Liver (tissue), 9 donors: ENCODE measurements around the gene MYO3B. TPM values are rescaled to one million over a fixed set of nuclear protein-coding genes. Genes with fewer than 3 reads are reported as not detected.

ENCODE experiments used
- DNase-seq: peaks from one replicate; pipeline ENCODE4 v3.0.0-alpha.2; 2017; ENCODE audit warnings: low spot score
- H3K27ac ChIP-seq, 2 donors: one replicate each; pipeline ENCODE4 v1.7.0; 2013; ENCODE audit warnings: inconsistent platforms in 2 of 2, low read length in 2 of 2, control low read depth in 1 of 2, low read depth in 1 of 2, mild to moderate bottlenecking in 1 of 2
- H3K27me3 ChIP-seq, 4 donors: one replicate each; pipeline versions ENCODE4 v1.6.1 to v1.7.0; 2013; ENCODE audit warnings: low read length in 3 of 4, inconsistent platforms in 1 of 4, mild to moderate bottlenecking in 1 of 4, moderate library complexity in 1 of 4; ENCODE audit not compliant: control insufficient read depth in 4 of 4, insufficient read depth in 4 of 4
- H3K36me3 ChIP-seq, 4 donors: one replicate each; pipeline versions ENCODE4 v1.6.1 to v1.7.0; 2013; ENCODE audit warnings: low read length in 3 of 4, mild to moderate bottlenecking in 3 of 4, low read depth in 1 of 4, moderate library complexity in 1 of 4; ENCODE audit not compliant: control insufficient read depth in 4 of 4, insufficient read depth in 3 of 4
- H3K4me1 ChIP-seq, 4 donors: one replicate each; pipeline versions ENCODE4 v1.6.1 to v1.7.0; 2013; ENCODE audit warnings: low read length in 3 of 4, mild to moderate bottlenecking in 3 of 4, moderate library complexity in 1 of 4; ENCODE audit not compliant: control insufficient read depth in 4 of 4, insufficient read depth in 4 of 4
- H3K4me3 ChIP-seq, 3 donors: one replicate each; pipeline versions ENCODE4 v1.6.1 to v1.7.0; 2013; ENCODE audit warnings: low read length in 3 of 3, control low read depth in 1 of 3, low read depth in 1 of 3, mild to moderate bottlenecking in 1 of 3
- H3K9ac ChIP-seq, 2 donors: one replicate each; pipeline ENCODE4 v1.7.0; 2013; ENCODE audit warnings: low read length in 2 of 2, mild to moderate bottlenecking in 2 of 2, moderate library complexity in 2 of 2, control low read depth in 1 of 2, low read depth in 1 of 2
- H3K9me3 ChIP-seq, 4 donors: one replicate each; pipeline versions ENCODE4 v1.6.1 to v1.7.0; 2013; ENCODE audit warnings: low read length in 3 of 4; ENCODE audit not compliant: control insufficient read depth in 4 of 4
- ATF3 ChIP-seq: IDR thresholded peaks from 2 replicates; pipeline ENCODE4 v1.6.1; 2016; ENCODE audit warnings: antibody characterized with exemption
- CTCF ChIP-seq: fragments of 150-350 bp; IDR thresholded peaks from 2 replicates; pipeline ENCODE4 v1.5.1; 2017; ENCODE audit warnings: improper control_type of control experiment, low read depth, low read length; ENCODE audit not compliant: missing input control
- EGR1 ChIP-seq, 2 donors: IDR thresholded peaks; 2 replicates each; pipeline ENCODE4 v1.6.1; 2016 to 2018; ENCODE audit warnings: antibody characterized with exemption in 2 of 2, low read depth in 2 of 2
- FOXA1 ChIP-seq: IDR thresholded peaks from 2 replicates; pipeline ENCODE4 v1.6.1; 2016; ENCODE audit warnings: antibody characterized with exemption
- FOXA2 ChIP-seq: IDR thresholded peaks from 2 replicates; pipeline ENCODE4 v1.6.1; 2016; ENCODE audit warnings: antibody characterized with exemption
- GABPA ChIP-seq, 2 donors: IDR thresholded peaks in 1 of 2; conservative IDR thresholded peaks in 1 of 2; 2 replicates each; pipeline ENCODE4 v1.6.1; 2016; ENCODE audit warnings: antibody characterized with exemption in 2 of 2, mild to moderate bottlenecking in 1 of 2, moderate library complexity in 1 of 2
- HNF4A ChIP-seq, 2 donors: conservative IDR thresholded peaks; 2 replicates each; pipeline ENCODE4 v1.6.1; 2016; ENCODE audit warnings: antibody characterized with exemption in 2 of 2, mild to moderate bottlenecking in 2 of 2
- HNF4G ChIP-seq: IDR thresholded peaks from 2 replicates; pipeline ENCODE4 v1.6.1; 2016; ENCODE audit warnings: antibody characterized with exemption
- JUND ChIP-seq, 2 donors: IDR thresholded peaks; 2 replicates each; pipeline ENCODE4 v1.6.1; 2016; ENCODE audit warnings: antibody characterized with exemption in 2 of 2
- NR2F2 ChIP-seq: IDR thresholded peaks from 2 replicates; pipeline ENCODE4 v1.6.1; 2016; ENCODE audit warnings: antibody characterized with exemption
- RAD21 ChIP-seq, 2 donors: IDR thresholded peaks; 2 replicates each; pipeline ENCODE4 v1.6.1; 2016; ENCODE audit warnings: antibody characterized with exemption in 2 of 2, mild to moderate bottlenecking in 2 of 2
- RXRA ChIP-seq, 2 donors: IDR thresholded peaks; 2 replicates each; pipeline ENCODE4 v1.6.1; 2017 to 2018; ENCODE audit warnings: antibody characterized with exemption in 2 of 2, mild to moderate bottlenecking in 1 of 2
- SP1 ChIP-seq: IDR thresholded peaks from 2 replicates; pipeline ENCODE4 v1.6.1; 2018; ENCODE audit warnings: antibody characterized with exemption, mild to moderate bottlenecking
- TAF1 ChIP-seq: conservative IDR thresholded peaks from 2 replicates; pipeline ENCODE4 v1.6.1; 2016; ENCODE audit warnings: antibody characterized with exemption, mild to moderate bottlenecking
- WGBS: extraction: QIAGEN DNeasy Blood & Tissue Kit; methylation state at CpG from one replicate; pipeline ENCODE4 v1.1.7; 2013; 5-methylcytosine and 5-hydroxymethylcytosine counted together
- polyA plus RNA-seq, 2 donors: library from polyadenylated mRNA; stranded (reverse) in 1 of 2; unstranded in 1 of 2; fragments of 200-250 nt in 1 of 2; fragments of >200 nt in 1 of 2; fragmentation: Nextera tagmentation in 1 of 2; extraction: Ambion mirVana in 1 of 2; gene quantifications; one replicate each; pipeline versions ENCODE4 v1.2.1 to v1.2.3, GENCODE V29; 2013 to 2015
- total RNA-seq, 2 donors: library from RNA; depleted of rRNA; stranded (reverse); fragments of >200 nt; gene quantifications; one replicate each; pipeline ENCODE4 v1.2.3, GENCODE V29; 2014
- TF ChIP-seq, protein P1 (sequence below): IDR thresholded peaks from 2 replicates; pipeline ENCODE4 v1.6.1; 2016; ENCODE audit warnings: antibody characterized with exemption
- TF ChIP-seq, protein P2 (sequence below): IDR thresholded peaks from 2 replicates; pipeline ENCODE4 v1.6.1; 2016; ENCODE audit warnings: antibody characterized with exemption
- TF ChIP-seq, protein P3 (sequence below): IDR thresholded peaks from 2 replicates; pipeline ENCODE4 v1.6.1; 2016; ENCODE audit warnings: antibody characterized with exemption, mild to moderate bottlenecking
- donor health status: healthy.
- donor health status: healthy.
- donor health status: healthy.
- donor health status: healthy.
- donor health status: healthy.

MYO3B gene
- total and polyA plus RNA-seq, 4 donors: under 0.01 to 0.05 TPM; not detected in 2

DNA sequence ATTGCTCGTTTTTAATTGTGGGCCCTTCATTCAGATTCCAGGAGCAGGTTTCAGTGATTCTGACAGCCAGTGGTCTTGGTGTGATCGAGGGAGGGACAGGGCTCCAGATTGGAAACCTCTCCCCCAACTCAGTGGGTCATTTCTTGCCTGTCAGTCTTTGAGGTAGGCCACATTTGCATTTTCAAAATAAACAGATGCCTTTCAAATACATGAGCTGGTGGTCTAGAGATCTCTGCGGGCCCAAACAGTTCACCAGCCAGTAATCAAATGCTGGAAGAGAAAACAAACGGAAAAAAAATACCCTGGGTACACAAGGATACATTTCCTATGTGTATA lies 326.8 kb downstream of the MYO3B start:
- H3K27ac ChIP-seq: no peak overlapping the region
- TF ChIP-seq, protein P1, sequence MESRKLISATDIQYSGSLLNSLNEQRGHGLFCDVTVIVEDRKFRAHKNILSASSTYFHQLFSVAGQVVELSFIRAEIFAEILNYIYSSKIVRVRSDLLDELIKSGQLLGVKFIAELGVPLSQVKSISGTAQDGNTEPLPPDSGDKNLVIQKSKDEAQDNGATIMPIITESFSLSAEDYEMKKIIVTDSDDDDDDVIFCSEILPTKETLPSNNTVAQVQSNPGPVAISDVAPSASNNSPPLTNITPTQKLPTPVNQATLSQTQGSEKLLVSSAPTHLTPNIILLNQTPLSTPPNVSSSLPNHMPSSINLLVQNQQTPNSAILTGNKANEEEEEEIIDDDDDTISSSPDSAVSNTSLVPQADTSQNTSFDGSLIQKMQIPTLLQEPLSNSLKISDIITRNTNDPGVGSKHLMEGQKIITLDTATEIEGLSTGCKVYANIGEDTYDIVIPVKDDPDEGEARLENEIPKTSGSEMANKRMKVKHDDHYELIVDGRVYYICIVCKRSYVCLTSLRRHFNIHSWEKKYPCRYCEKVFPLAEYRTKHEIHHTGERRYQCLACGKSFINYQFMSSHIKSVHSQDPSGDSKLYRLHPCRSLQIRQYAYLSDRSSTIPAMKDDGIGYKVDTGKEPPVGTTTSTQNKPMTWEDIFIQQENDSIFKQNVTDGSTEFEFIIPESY: no peak
- TF ChIP-seq SP1 (no peak), RAD21 (IDR thresholded peaks at IDR 0.05) (no peak), EGR1 (IDR thresholded peaks at IDR 0.05; ENCODE audit: low read depth in 2 of 2) (no peak)
- no peaks in the 10 kb centered on the region for H3K36me3 ChIP-seq
- H3K9ac ChIP-seq: no peak overlapping the region
- H3K4me1 ChIP-seq: no peaks in the 10 kb centered on the region
- no peak overlapping the region for H3K4me3 ChIP-seq
- no peaks in the 10 kb centered on the region for H3K9me3 ChIP-seq
- 81% methylated on average over 4 of the region's 4 CpGs for WGBS
- H3K27me3 ChIP-seq: no peaks in the 10 kb centered on the region
- no peak for DNase-seq

DNA sequence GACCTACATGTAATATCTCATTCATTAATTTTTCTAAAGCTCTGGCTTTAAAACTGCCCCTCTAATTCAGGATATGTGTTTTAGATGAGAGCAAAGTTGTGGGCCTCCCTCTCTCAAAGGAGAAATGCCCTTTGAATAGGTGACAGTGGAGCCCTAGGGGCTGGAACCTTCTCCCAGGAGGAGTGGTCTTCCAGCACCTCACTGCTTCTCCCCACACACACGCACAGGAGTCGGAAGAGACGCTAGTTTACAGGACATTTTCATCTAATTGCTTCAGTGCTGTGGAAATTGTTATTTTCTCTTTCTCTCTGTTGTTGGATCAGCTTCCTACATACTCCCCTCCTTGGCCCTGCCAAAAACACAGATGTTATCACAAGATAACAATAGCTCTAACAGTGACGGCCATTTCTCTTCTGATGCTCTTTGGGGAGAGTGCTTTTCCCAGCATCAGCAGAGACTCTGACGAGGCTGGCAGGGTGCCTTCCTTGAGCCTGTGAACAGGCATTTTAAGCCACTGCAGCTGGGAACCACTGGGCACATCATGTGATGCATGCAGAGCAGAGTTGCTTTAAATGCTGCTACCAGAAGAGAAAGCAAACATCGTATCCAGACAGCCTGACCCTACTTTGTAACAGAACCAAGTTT lies 327.8 kb downstream of the MYO3B start:
- Histone ChIP-seq H3K4me1 (no peaks in the 10 kb centered on the region), H3K4me3 (no peak overlapping the region), H3K27ac (no peak overlapping the region), H3K9ac (no peak overlapping the region), H3K36me3 (no peaks in the 10 kb centered on the region), H3K27me3 (no peaks in the 10 kb centered on the region), H3K9me3 (no peaks in the 10 kb centered on the region)
- 73% methylated on average over 6 of the region's 6 CpGs for WGBS
- DNase-seq: no peak
- no peak for TF ChIP-seq GABPA (IDR thresholded peaks at IDR 0.05 in 1 of 2, conservative IDR thresholded peaks at IDR 0.05 in 1 of 2)
- TF ChIP-seq, protein P2, sequence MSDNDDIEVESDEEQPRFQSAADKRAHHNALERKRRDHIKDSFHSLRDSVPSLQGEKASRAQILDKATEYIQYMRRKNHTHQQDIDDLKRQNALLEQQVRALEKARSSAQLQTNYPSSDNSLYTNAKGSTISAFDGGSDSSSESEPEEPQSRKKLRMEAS: no peak
- TF ChIP-seq ATF3: no peak
- TF ChIP-seq HNF4A (conservative IDR thresholded peaks at IDR 0.05): no peak
- no peak for TF ChIP-seq HNF4G
- no peak for TF ChIP-seq CTCF
- no peak for TF ChIP-seq FOXA2
- no peak for TF ChIP-seq SP1
- TF ChIP-seq EGR1 (IDR thresholded peaks at IDR 0.05; ENCODE audit: low read depth in 2 of 2): no peak
- TF ChIP-seq FOXA1: no peak
- TF ChIP-seq, protein P3, sequence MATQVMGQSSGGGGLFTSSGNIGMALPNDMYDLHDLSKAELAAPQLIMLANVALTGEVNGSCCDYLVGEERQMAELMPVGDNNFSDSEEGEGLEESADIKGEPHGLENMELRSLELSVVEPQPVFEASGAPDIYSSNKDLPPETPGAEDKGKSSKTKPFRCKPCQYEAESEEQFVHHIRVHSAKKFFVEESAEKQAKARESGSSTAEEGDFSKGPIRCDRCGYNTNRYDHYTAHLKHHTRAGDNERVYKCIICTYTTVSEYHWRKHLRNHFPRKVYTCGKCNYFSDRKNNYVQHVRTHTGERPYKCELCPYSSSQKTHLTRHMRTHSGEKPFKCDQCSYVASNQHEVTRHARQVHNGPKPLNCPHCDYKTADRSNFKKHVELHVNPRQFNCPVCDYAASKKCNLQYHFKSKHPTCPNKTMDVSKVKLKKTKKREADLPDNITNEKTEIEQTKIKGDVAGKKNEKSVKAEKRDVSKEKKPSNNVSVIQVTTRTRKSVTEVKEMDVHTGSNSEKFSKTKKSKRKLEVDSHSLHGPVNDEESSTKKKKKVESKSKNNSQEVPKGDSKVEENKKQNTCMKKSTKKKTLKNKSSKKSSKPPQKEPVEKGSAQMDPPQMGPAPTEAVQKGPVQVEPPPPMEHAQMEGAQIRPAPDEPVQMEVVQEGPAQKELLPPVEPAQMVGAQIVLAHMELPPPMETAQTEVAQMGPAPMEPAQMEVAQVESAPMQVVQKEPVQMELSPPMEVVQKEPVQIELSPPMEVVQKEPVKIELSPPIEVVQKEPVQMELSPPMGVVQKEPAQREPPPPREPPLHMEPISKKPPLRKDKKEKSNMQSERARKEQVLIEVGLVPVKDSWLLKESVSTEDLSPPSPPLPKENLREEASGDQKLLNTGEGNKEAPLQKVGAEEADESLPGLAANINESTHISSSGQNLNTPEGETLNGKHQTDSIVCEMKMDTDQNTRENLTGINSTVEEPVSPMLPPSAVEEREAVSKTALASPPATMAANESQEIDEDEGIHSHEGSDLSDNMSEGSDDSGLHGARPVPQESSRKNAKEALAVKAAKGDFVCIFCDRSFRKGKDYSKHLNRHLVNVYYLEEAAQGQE: no peak
- TF ChIP-seq TAF1: no peak
- TF ChIP-seq JUND (IDR thresholded peaks at IDR 0.05): no peak
- no peak for TF ChIP-seq RAD21 (IDR thresholded peaks at IDR 0.05)
- no peak for TF ChIP-seq NR2F2
- TF ChIP-seq, protein P1: no peak
- TF ChIP-seq RXRA (IDR thresholded peaks at IDR 0.05): no peak
